GM23338 (cell line): Measurements from ENCODE around the gene SLC12A6. TPM values are rescaled to one million over a fixed set of nuclear protein-coding genes. Genes with fewer than 3 reads are reported as not detected.

Experiments
- ATAC-seq: fragments of 200-7000 bp; cut with Tn5 transposase; 3 replicates; pipeline ENCODE4 v1.9.1; 2020
- DNase-seq: peaks from one replicate; pipeline ENCODE4 v3.0.0-alpha.2; 2015; ENCODE audit warnings: low spot score
- H2AFZ ChIP-seq: fragments of 200-600 bp; sonication (generic); 2 replicates; pipeline ENCODE4 v1.8.0; 2016; ENCODE audit warnings: antibody characterized with exemption, mild to moderate bottlenecking, moderate library complexity
- H3F3A ChIP-seq: fragments of 200-600 bp; sonication (generic); replicated peaks from 2 replicates; pipeline ENCODE4 v1.8.0; 2017; ENCODE audit warnings: antibody characterized with exemption, mixed run types, low read depth
- H3K27ac ChIP-seq: fragments of 200-600 bp; sonication (generic); 2 replicates; pipeline ENCODE4 v1.6.1; 2016; ENCODE audit warnings: low read depth
- H3K27me3 ChIP-seq: fragments of 200-600 bp; sonication (generic); 2 replicates; pipeline ENCODE4 v1.8.0; 2016; ENCODE audit warnings: mild to moderate bottlenecking, mixed run types, moderate library complexity; ENCODE audit not compliant: insufficient read depth
- H3K36me3 ChIP-seq: fragments of 200-600 bp; sonication (generic); 2 replicates; pipeline ENCODE4 v1.8.0; 2016; ENCODE audit warnings: mild to moderate bottlenecking; ENCODE audit not compliant: insufficient read depth
- H3K4me1 ChIP-seq: fragments of 200-600 bp; sonication (generic); 2 replicates; pipeline ENCODE4 v1.8.0; 2016; ENCODE audit warnings: mild to moderate bottlenecking, moderate library complexity; ENCODE audit not compliant: insufficient read depth
- H3K4me2 ChIP-seq: fragments of 200-600 bp; sonication (generic); 2 replicates; pipeline ENCODE4 v1.7.1; 2017; ENCODE audit warnings: mixed run types
- H3K4me3 ChIP-seq: fragments of 200-600 bp; sonication (generic); 2 replicates; pipeline ENCODE4 v1.6.1; 2016; ENCODE audit warnings: mixed run types
- H3K79me2 ChIP-seq: fragments of 200-600 bp; sonication (generic); replicated peaks from 2 replicates; pipeline ENCODE4 v1.8.0; 2017; ENCODE audit warnings: mild to moderate bottlenecking; ENCODE audit not compliant: insufficient read depth
- H3K9me2 ChIP-seq: fragments of 200-600 bp; sonication (generic); 2 replicates; pipeline ENCODE4 v1.8.0; 2017; ENCODE audit not compliant: insufficient read depth
- H4K20me1 ChIP-seq: fragments of 200-600 bp; sonication (generic); replicated peaks from 2 replicates; pipeline ENCODE4 v1.8.0; 2017; ENCODE audit warnings: mild to moderate bottlenecking; ENCODE audit not compliant: insufficient read depth
- H3K27ac Mint-ChIP-seq: 2 replicates; pipeline ENCODE4 v1.8.0; 2020; ENCODE audit warnings: inconsistent platforms, mild to moderate bottlenecking, moderate library complexity, mixed read lengths
- H3K27me3 Mint-ChIP-seq: 3 replicates; pipeline ENCODE4 v1.8.0; 2022; ENCODE audit warnings: low read depth, mild to moderate bottlenecking, moderate library complexity, mixed read lengths, inconsistent platforms; ENCODE audit not compliant: insufficient read depth, poor library complexity
- H3K36me3 Mint-ChIP-seq: 3 replicates; pipeline ENCODE4 v1.8.0; 2021; ENCODE audit warnings: low read depth, mild to moderate bottlenecking, inconsistent platforms, moderate library complexity, mixed read lengths
- H3K4me1 Mint-ChIP-seq: 3 replicates; pipeline ENCODE4 v1.8.0; 2020; ENCODE audit warnings: mild to moderate bottlenecking, inconsistent platforms, mixed read lengths
- H3K4me3 Mint-ChIP-seq: 3 replicates; pipeline ENCODE4 v1.8.0; 2021; ENCODE audit warnings: moderate library complexity, mild to moderate bottlenecking, inconsistent platforms, mixed read lengths
- H3K9me3 Mint-ChIP-seq: 3 replicates; pipeline ENCODE4 v1.8.0; 2020; ENCODE audit warnings: moderate library complexity, mild to moderate bottlenecking, inconsistent platforms, mixed read lengths
- CREB1 ChIP-seq: fragments of 250-450 bp; sonication (Bioruptor Pico); IDR thresholded peaks from 2 replicates; pipeline ENCODE4 v1.5.0; 2020; ENCODE audit warnings: low read depth, mild to moderate bottlenecking, moderate library complexity
- CTCF ChIP-seq, 2 experiments: fragments of 200-600 bp in 1 of 2; sonication (generic) in 1 of 2; conservative IDR thresholded peaks; 2 replicates each; pipeline versions ENCODE4 v1.5.1 to v1.6.1; 2016 to 2017; ENCODE audit warnings: antibody characterized with exemption in 2 of 2, low read depth in 2 of 2, mild to moderate bottlenecking in 2 of 2, moderate library complexity in 1 of 2
- ETS1 ChIP-seq: IDR thresholded peaks from 2 replicates; pipeline ENCODE4 v1.6.1; 2016; ENCODE audit warnings: antibody characterized with exemption
- EZH2 ChIP-seq: fragments of 200-600 bp; sonication (generic); IDR thresholded peaks from one replicate; pipeline ENCODE4 v1.8.0; 2017; ENCODE audit warnings: antibody characterized with exemption, mild to moderate bottlenecking, low read depth; ENCODE audit not compliant: unreplicated experiment
- EZH2phosphoT487 ChIP-seq: fragments of 200-600 bp; sonication (generic); IDR thresholded peaks from one replicate; pipeline ENCODE4 v1.8.1; 2018; ENCODE audit warnings: antibody characterized with exemption; ENCODE audit not compliant: unreplicated experiment
- JUNB ChIP-seq: IDR thresholded peaks from one replicate; pipeline ENCODE4 v1.6.1; 2016; ENCODE audit warnings: antibody characterized with exemption; ENCODE audit not compliant: unreplicated experiment
- NANOG ChIP-seq: IDR thresholded peaks from 2 replicates; pipeline ENCODE4 v1.6.1; 2016; ENCODE audit warnings: antibody characterized with exemption, borderline replicate concordance
- POLR2AphosphoS5 ChIP-seq: IDR thresholded peaks from 2 replicates; pipeline ENCODE4 v1.6.1; 2016; ENCODE audit warnings: antibody characterized with exemption, low read depth
- REST ChIP-seq: IDR thresholded peaks from one replicate; pipeline ENCODE4 v1.6.1; 2018; ENCODE audit warnings: antibody characterized with exemption; ENCODE audit not compliant: unreplicated experiment
- STAT1 ChIP-seq: IDR thresholded peaks from one replicate; pipeline ENCODE4 v1.6.1; 2016; ENCODE audit warnings: antibody characterized with exemption; ENCODE audit not compliant: unreplicated experiment
- ZNF114 ChIP-seq: fragments of 250-450 bp; sonication (Bioruptor Pico); IDR thresholded peaks from 2 replicates; pipeline ENCODE4 v1.5.0; 2020; ENCODE audit warnings: mild to moderate bottlenecking, moderate library complexity
- ZNF331 ChIP-seq: fragments of 250-450 bp; sonication (Bioruptor Pico); IDR thresholded peaks from 2 replicates; pipeline ENCODE4 v1.5.0; 2020; ENCODE audit warnings: low read depth, mild to moderate bottlenecking, moderate library complexity
- ZNF462 ChIP-seq: fragments of 250-450 bp; sonication (Bioruptor Pico); IDR thresholded peaks from 2 replicates; pipeline ENCODE4 v1.5.0; 2020; ENCODE audit warnings: mild to moderate bottlenecking, moderate library complexity
- polyA plus RNA-seq: library from polyadenylated mRNA; unstranded; fragments of >200 nt; fragmentation: Nextera tagmentation; extraction: Ambion mirVana; gene quantifications from 2 replicates; pipeline ENCODE4 v1.2.1, GENCODE V29; 2016
- total RNA-seq: library from RNA; depleted of rRNA; stranded (reverse); fragments of >200 nt; shearing (Covaris generic); gene quantifications from 2 replicates; pipeline ENCODE4 v1.2.3, GENCODE V29; 2014

Gene SLC12A6
- total and polyA plus RNA-seq, 2 experiments from 2014 or later, result 2.4 to 14.1 TPM

GRCh38 chr15:34335176-34336032 lies 2.2 kb downstream of the SLC12A6 start:
- DNase-seq, result no peak
- Mint-ChIP-seq H3K27me3 (peaks cover 3% of the 10 kb centered on the region), H3K4me3 (no peak overlapping the region), H3K9me3 (no peaks in the 10 kb centered on the region; the same call in 2 of the 3 replicates), H3K27ac (no peak overlapping the region), H3K36me3 (peaks cover 10% of the 10 kb centered on the region), H3K4me1 (peaks cover 12% of the 10 kb centered on the region)
- no peak for ATAC-seq
- Histone ChIP-seq H3K9me2 (no peaks in the 10 kb centered on the region), H3K79me2 (peaks cover under 1% of the 10 kb centered on the region; the same call in 1 of the 2 replicates), H3K27me3 (no peaks in the 10 kb centered on the region), H4K20me1 (peaks cover 6% of the 10 kb centered on the region; the same call in 1 of the 2 replicates), H2AFZ (no peak overlapping the region), H3K4me1 (peaks cover 13% of the 10 kb centered on the region), H3K27ac (no peak overlapping the region), H3F3A (no peaks in the 10 kb centered on the region), H3K4me3 (no peak overlapping the region), H3K36me3 (no peaks in the 10 kb centered on the region), H3K4me2 (no peak overlapping the region)
- no peak for TF ChIP-seq CTCF (conservative IDR thresholded peaks at IDR 0.05; ENCODE audit: low read depth in 2 of 2)
- TF ChIP-seq REST, result no peak
- no peak for TF ChIP-seq CREB1 (CRISPR knock-in tag)
- no peak for TF ChIP-seq NANOG
- no peak for TF ChIP-seq JUNB
- TF ChIP-seq ETS1, result no peak
- no peak for TF ChIP-seq EZH2
- no peak for TF ChIP-seq ZNF462
- no peak for TF ChIP-seq EZH2phosphoT487
- no peak for TF ChIP-seq ZNF114 (CRISPR knock-in tag)
- no peak for TF ChIP-seq ZNF331 (CRISPR knock-in tag)
- TF ChIP-seq STAT1, result no peak
- no peak for TF ChIP-seq POLR2AphosphoS5
